ENCODE measurements around the gene SERTM2.

DNA sequence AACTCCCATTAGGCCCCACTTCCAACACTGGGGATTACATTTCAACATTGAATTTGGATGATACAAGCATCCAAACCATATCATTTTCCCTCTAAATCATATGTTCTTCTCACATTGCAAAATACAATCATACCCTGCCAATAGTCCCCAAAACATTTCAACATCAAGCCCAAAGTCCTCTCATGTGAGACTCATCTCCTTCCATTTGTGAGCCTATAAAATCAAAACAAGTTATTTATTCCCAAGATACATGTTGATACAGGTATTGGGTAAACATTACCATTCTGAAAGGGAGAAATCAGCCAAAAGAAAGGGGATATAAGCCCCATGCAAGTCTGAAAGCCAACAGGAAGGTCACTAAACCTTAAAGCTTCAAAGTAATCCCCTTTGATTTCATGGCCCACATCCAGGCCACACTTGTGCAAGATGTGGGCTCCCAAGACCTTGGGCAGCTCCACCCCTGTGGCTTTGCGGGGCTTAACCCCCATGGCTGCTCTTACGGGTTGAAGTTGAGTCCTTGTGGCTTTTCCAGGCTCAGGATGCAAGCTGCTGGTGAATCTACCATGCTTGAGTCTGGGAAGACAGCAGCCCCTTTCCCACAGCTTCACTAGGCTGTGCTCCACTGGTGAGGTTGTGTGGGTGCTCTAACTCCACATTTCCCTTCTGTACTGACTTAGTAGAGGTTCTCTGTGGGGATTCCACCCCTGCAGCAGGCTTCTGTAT is 40.6 kb upstream of the SERTM2 start:
- TF ChIP-seq, protein P1, sequence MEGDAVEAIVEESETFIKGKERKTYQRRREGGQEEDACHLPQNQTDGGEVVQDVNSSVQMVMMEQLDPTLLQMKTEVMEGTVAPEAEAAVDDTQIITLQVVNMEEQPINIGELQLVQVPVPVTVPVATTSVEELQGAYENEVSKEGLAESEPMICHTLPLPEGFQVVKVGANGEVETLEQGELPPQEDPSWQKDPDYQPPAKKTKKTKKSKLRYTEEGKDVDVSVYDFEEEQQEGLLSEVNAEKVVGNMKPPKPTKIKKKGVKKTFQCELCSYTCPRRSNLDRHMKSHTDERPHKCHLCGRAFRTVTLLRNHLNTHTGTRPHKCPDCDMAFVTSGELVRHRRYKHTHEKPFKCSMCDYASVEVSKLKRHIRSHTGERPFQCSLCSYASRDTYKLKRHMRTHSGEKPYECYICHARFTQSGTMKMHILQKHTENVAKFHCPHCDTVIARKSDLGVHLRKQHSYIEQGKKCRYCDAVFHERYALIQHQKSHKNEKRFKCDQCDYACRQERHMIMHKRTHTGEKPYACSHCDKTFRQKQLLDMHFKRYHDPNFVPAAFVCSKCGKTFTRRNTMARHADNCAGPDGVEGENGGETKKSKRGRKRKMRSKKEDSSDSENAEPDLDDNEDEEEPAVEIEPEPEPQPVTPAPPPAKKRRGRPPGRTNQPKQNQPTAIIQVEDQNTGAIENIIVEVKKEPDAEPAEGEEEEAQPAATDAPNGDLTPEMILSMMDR (IDR thresholded peaks at IDR 0.05) = no peak
- no peak for TF ChIP-seq EZH2 (IDR thresholded peaks at IDR 0.05)
